COLO829 (cell line): ENCODE results near the gene PDSS1.
"Not testable (repeated sequence)": the region's sequence is repeated elsewhere in the genome, so short reads cannot be mapped to it uniquely, and the experiment has no call there.

Experiments
- DNase-seq: peaks from one replicate; pipeline ENCODE4 v3.0.0; 2012; ENCODE audit warnings: low spot score

Gene PDSS1

GRCh38 chr10:26697163-26697921 lies at the start of gene PDSS1:
Gene PDSS1, plus strand, starts transcription at chr10:26697701. Its CDS starts 11 bp downstream, at chr10:26697712.
- peak; percentile 48 for DNase-seq

- not testable (repeated sequence) for DNase-seq
Measured at GRCh38 chr10:26648245-26648636, 49.3 kb upstream of the PDSS1 start.

- no peak for DNase-seq
Measured at GRCh38 chr10:26650406-26650805, 47.1 kb upstream of the PDSS1 start.

- DNase-seq = not testable (repeated sequence)
Measured at GRCh38 chr10:26651476-26651875, 46.0 kb upstream of the PDSS1 start.

GRCh38 chr10:26653004-26653403 lies 44.5 kb upstream of the PDSS1 start:
- no peak for DNase-seq

- no peak for DNase-seq
Measured at GRCh38 chr10:26655746-26656145, 41.8 kb upstream of the PDSS1 start.

- no peak for DNase-seq
Measured at GRCh38 chr10:26662864-26663263, 34.6 kb upstream of the PDSS1 start.

- DNase-seq = no peak
Measured at GRCh38 chr10:26665080-26666048, 32.1 kb upstream of the PDSS1 start.

GRCh38 chr10:26675873-26676257 lies 21.6 kb upstream of the PDSS1 start:
- no peak for DNase-seq

- no peak for DNase-seq
Measured at GRCh38 chr10:26679588-26679987, 17.9 kb upstream of the PDSS1 start.

- DNase-seq = no peak
Measured at GRCh38 chr10:26681076-26681475, 16.4 kb upstream of the PDSS1 start.

- DNase-seq = not testable (repeated sequence)
Measured at GRCh38 chr10:26681971-26682370, 15.5 kb upstream of the PDSS1 start.

- no peak for DNase-seq
Measured at GRCh38 chr10:26682931-26683330, 14.6 kb upstream of the PDSS1 start.

- peak; percentile 28 for DNase-seq
Measured at GRCh38 chr10:26684667-26685264, 12.7 kb upstream of the PDSS1 start.

- no peak for DNase-seq
Measured at GRCh38 chr10:26685441-26685840, 12.1 kb upstream of the PDSS1 start.

- DNase-seq = no peak
Measured at GRCh38 chr10:26689399-26689798, 8.1 kb upstream of the PDSS1 start.

- DNase-seq = no peak
Measured at GRCh38 chr10:26690731-26691475, 6.6 kb upstream of the PDSS1 start.

GRCh38 chr10:26694536-26694935 lies 3.0 kb upstream of the PDSS1 start:
- peak; percentile 7 for DNase-seq

GRCh38 chr10:26696786-26697162 lies 727 bp upstream of the PDSS1 start:
- DNase-seq = no peak

- DNase-seq = peak; percentile 16
Measured at GRCh38 chr10:26697922-26698608, 564 bp downstream of the PDSS1 start.

- DNase-seq = no peak
Measured at GRCh38 chr10:26698909-26699308, 1.4 kb downstream of the PDSS1 start.
